Trophoblast cell (in vitro differentiated cells and primary cell): ENCODE results near the gene SCAPER.
A peak's percentile ranks its signal among the peaks of the same experiment; 100 is the strongest.
"Not testable (repeated sequence)": the region's sequence is repeated elsewhere in the genome, so short reads cannot be mapped to it uniquely, and the experiment has no call there.

Experiments used
- DNase-seq, 2 donors: peaks; one replicate each; pipeline ENCODE4 v3.0.0-alpha.2; 2016
- H2AFZ ChIP-seq: 2 replicates; pipeline ENCODE4 v1.6.1; 2013; ENCODE audit warnings: low read length, moderate library complexity, mild to moderate bottlenecking; ENCODE audit not compliant: insufficient read depth, poor library complexity
- H2AK5ac ChIP-seq: 2 replicates; pipeline ENCODE4 v1.6.1; 2013; ENCODE audit warnings: mild to moderate bottlenecking, low read length
- H2BK120ac ChIP-seq: 2 replicates; pipeline ENCODE4 v1.6.1; 2013; ENCODE audit warnings: low read length, mild to moderate bottlenecking, moderate library complexity; ENCODE audit not compliant: insufficient read depth, poor library complexity
- H2BK12ac ChIP-seq: 2 replicates; pipeline ENCODE4 v1.6.1; 2013; ENCODE audit warnings: mild to moderate bottlenecking, low read length, moderate library complexity
- H2BK5ac ChIP-seq: 2 replicates; pipeline ENCODE4 v1.6.1; 2013; ENCODE audit warnings: low read length, low read depth, moderate library complexity, mild to moderate bottlenecking; ENCODE audit not compliant: poor library complexity
- H3K14ac ChIP-seq: 2 replicates; pipeline ENCODE4 v1.6.1; 2013; ENCODE audit warnings: mild to moderate bottlenecking, low read length
- H3K18ac ChIP-seq: 2 replicates; pipeline ENCODE4 v1.6.1; 2013; ENCODE audit warnings: mild to moderate bottlenecking, low read length
- H3K23ac ChIP-seq: 2 replicates; pipeline ENCODE4 v1.6.1; 2013; ENCODE audit warnings: low read length
- H3K27ac ChIP-seq: 2 replicates; pipeline ENCODE4 v1.5.1; 2013; ENCODE audit warnings: low read depth, mild to moderate bottlenecking, inconsistent platforms, low read length, moderate library complexity
- H3K27me3 ChIP-seq: 2 replicates; pipeline ENCODE4 v1.6.1; 2013; ENCODE audit warnings: inconsistent platforms, mild to moderate bottlenecking, low read length, moderate library complexity; ENCODE audit not compliant: insufficient read depth
- H3K36me3 ChIP-seq, 2 experiments: 1 replicate in 1 of 2; 2 replicates in 1 of 2; pipeline ENCODE4 v1.6.1; 2013; ENCODE audit warnings: low read length in 2 of 2, mild to moderate bottlenecking in 2 of 2, moderate library complexity in 1 of 2; ENCODE audit not compliant: insufficient read depth in 2 of 2, control insufficient read depth in 1 of 2
- H3K4ac ChIP-seq: 2 replicates; pipeline ENCODE4 v1.6.1; 2013; ENCODE audit warnings: low read depth, mild to moderate bottlenecking, low read length, moderate library complexity
- H3K4me1 ChIP-seq, 2 experiments: 1 replicate in 1 of 2; 2 replicates in 1 of 2; pipeline ENCODE4 v1.6.1; 2013; ENCODE audit warnings: low read length in 2 of 2, mild to moderate bottlenecking in 2 of 2, moderate library complexity in 1 of 2; ENCODE audit not compliant: insufficient read depth in 2 of 2, control insufficient read depth in 1 of 2
- H3K4me2 ChIP-seq: 2 replicates; pipeline ENCODE4 v1.6.1; 2013; ENCODE audit warnings: inconsistent platforms, mild to moderate bottlenecking, low read length, moderate library complexity
- H3K4me3 ChIP-seq: 2 replicates; pipeline ENCODE4 v1.5.1; 2013; ENCODE audit warnings: mild to moderate bottlenecking, low read depth, low read length, inconsistent platforms
- H3K79me1 ChIP-seq: one replicate; pipeline ENCODE4 v1.6.1; 2013; ENCODE audit warnings: low read length
- H3K79me2 ChIP-seq: 2 replicates; pipeline ENCODE4 v1.6.1; 2013; ENCODE audit warnings: low read length, mild to moderate bottlenecking; ENCODE audit not compliant: control insufficient read depth, insufficient read depth, poor library complexity
- H3K9ac ChIP-seq: 2 replicates; pipeline ENCODE4 v1.6.1; 2013; ENCODE audit warnings: mild to moderate bottlenecking, low read length
- H3K9me3 ChIP-seq: 2 replicates; pipeline ENCODE4 v1.6.1; 2013; ENCODE audit warnings: low read depth, mild to moderate bottlenecking, control low read depth, inconsistent platforms, low read length; ENCODE audit not compliant: insufficient read depth
- H4K12ac ChIP-seq: 2 replicates; pipeline ENCODE4 v1.6.1; 2013; ENCODE audit warnings: low read depth, mild to moderate bottlenecking, low read length, moderate library complexity
- H4K8ac ChIP-seq: 2 replicates; pipeline ENCODE4 v1.6.1; 2013; ENCODE audit warnings: low read depth, mild to moderate bottlenecking, low read length, moderate library complexity
- H4K91ac ChIP-seq: one replicate; pipeline ENCODE4 v1.6.1; 2013; ENCODE audit warnings: low read depth, mild to moderate bottlenecking, low read length, moderate library complexity
- WGBS: extraction: QIAGEN DNeasy Blood & Tissue Kit; methylation state at CpG from one replicate; pipeline ENCODE4 v1.1.7; 2013; ENCODE audit warnings: missing lambda C conversion rate; ENCODE audit not compliant: insufficient read length, insufficient coverage; ENCODE audit errors: extremely low coverage; 5-methylcytosine and 5-hydroxymethylcytosine counted together

Gene SCAPER

DNA sequence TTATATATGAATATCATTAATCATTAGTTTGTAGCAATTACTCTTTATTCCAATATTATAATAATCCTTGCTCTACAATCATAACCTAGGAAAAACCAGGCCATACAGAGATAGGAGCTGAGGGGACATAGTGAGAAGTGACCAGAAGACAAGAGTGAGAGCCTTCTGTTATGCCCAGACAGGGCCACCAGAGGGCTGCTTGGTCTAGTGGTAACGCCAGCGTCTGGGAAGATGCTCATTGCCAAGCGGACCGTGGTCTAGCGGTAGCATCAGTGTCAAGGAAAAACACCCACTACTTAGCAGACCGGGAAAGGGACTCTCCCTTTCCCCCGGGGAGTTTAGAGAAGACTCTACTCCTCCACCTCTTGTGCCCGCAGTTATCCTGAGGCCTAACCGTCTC lies 172.8 kb downstream of the SCAPER start:
- H2AFZ ChIP-seq, H4K12ac ChIP-seq, H3K27me3 ChIP-seq, H3K4me3 ChIP-seq, H3K23ac ChIP-seq, H3K27ac ChIP-seq, H4K8ac ChIP-seq, H3K4me2 ChIP-seq, H3K36me3 ChIP-seq, H3K4ac ChIP-seq, H2AK5ac ChIP-seq, H2BK12ac ChIP-seq, H2BK120ac ChIP-seq, H3K18ac ChIP-seq, H2BK5ac ChIP-seq, H3K14ac ChIP-seq, H3K79me2 ChIP-seq, H3K4me1 ChIP-seq, H3K79me1 ChIP-seq, H3K9me3 ChIP-seq, H4K91ac ChIP-seq, H3K9ac ChIP-seq: not testable (repeated sequence)
- WGBS: no CpG with 5 or more reads among the region's 9 CpGs
- DNase-seq: peak; percentile 30 to 54

DNA sequence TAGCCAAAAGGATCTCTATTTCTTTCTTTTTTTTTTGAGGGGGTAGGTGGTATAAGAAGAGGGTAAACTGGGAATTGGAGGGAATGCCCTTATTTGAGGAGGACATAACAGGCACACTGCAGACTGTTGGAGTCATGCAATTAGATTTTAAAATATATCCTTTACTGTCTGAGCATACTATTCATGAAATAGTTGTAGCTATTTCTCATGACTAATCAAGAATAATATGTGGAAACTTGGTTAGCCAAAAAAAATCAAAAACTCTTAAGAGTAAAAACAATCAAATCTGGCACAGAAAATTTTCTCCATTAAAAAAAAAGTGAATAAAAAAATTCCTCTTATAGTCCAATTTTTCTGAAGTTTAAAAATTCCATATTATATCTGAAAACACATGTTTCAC lies 174.9 kb downstream of the SCAPER start:
- Histone ChIP-seq H2AFZ (no peak overlapping the region), H3K27me3 (no peaks in the 10 kb centered on the region), H3K9me3 (peaks cover 4% of the 10 kb centered on the region), H3K27ac (no peak overlapping the region), H4K12ac (no peak overlapping the region), H2BK120ac (no peak overlapping the region), H2AK5ac (no peak overlapping the region), H2BK12ac (no peak overlapping the region), H3K14ac (no peak overlapping the region), H3K79me1 (no peaks in the 10 kb centered on the region), H3K18ac (no peak overlapping the region), H3K9ac (no peak overlapping the region), H3K4ac (no peak overlapping the region), H3K36me3 (peaks cover 4% of the 10 kb centered on the region in 2 experiments), H3K4me1 (no peaks in the 10 kb centered on the region), H4K8ac (no peak overlapping the region), H3K4me2 (no peak overlapping the region), H2BK5ac (no peak overlapping the region), H3K79me2 (no peaks in the 10 kb centered on the region), H3K4me3 (no peak overlapping the region), H3K23ac (no peak overlapping the region), H4K91ac (no peak overlapping the region)
- DNase-seq: no peak

DNA sequence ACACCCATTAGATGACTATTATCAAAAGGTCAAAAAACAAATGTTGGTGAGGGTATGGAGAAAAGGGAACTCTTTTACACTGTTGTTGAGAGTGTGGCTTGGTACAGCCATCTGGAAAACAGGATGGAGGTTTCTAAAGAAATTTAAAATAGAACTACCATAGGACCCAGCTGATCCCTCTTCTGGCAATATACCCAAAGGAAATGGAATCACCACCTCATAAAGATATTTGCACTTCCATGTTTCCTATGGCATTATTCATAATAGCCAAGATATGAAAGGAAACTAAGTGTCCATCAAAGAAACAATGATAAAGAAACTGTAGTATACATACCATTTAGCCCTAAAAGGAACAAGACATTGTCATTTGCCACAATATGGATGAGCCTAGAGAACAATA lies 186.3 kb downstream of the SCAPER start:
- Histone ChIP-seq H3K4ac (no peak overlapping the region), H3K4me3 (no peak overlapping the region), H2BK12ac (no peak overlapping the region), H2AK5ac (no peak overlapping the region), H4K91ac (no peak overlapping the region), H3K79me2 (no peaks in the 10 kb centered on the region), H3K27me3 (no peaks in the 10 kb centered on the region), H2BK120ac (no peak overlapping the region), H4K8ac (no peak overlapping the region), H3K79me1 (no peaks in the 10 kb centered on the region), H3K14ac (no peak overlapping the region), H3K9me3 (no peaks in the 10 kb centered on the region), H3K9ac (no peak overlapping the region), H2BK5ac (no peak overlapping the region), H2AFZ (no peak overlapping the region), H4K12ac (no peak overlapping the region), H3K4me2 (no peak overlapping the region), H3K23ac (no peak overlapping the region), H3K4me1 (no peaks in the 10 kb centered on the region), H3K27ac (no peak overlapping the region), H3K18ac (no peak overlapping the region), H3K36me3 (no peaks in the 10 kb centered on the region)
- no peak for DNase-seq

DNA sequence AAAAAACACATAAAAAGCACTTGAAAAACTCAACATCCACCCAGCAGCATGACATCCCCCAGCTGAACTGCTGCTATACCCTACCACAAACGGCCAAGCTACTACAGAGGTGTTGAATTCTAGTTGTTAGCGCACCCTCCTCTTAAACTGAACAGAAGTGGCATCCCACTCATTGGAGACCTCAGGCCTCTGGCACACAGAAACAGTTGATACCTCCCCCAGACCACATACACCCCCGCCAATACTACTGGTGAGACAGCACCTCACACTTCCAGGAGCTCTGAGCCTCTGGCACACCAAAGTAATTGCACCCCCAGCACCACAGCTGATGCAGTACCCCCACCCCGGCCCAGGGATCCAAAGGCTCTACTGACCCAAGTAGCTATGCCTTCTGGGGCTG lies 190.2 kb downstream of the SCAPER start:
- Histone ChIP-seq H3K18ac (no peak overlapping the region), H4K8ac (no peak overlapping the region), H3K4me2 (no peak overlapping the region), H3K23ac (no peak overlapping the region), H2BK120ac (no peak overlapping the region), H4K91ac (no peak overlapping the region), H3K79me2 (no peaks in the 10 kb centered on the region), H3K9me3 (no peaks in the 10 kb centered on the region), H3K14ac (no peak overlapping the region), H3K27ac (no peak overlapping the region), H3K27me3 (no peaks in the 10 kb centered on the region), H3K36me3 (no peaks in the 10 kb centered on the region), H2AFZ (no peak overlapping the region), H4K12ac (no peak overlapping the region), H3K4me1 (no peaks in the 10 kb centered on the region), H3K4ac (no peak overlapping the region), H3K4me3 (no peak overlapping the region), H3K79me1 (no peaks in the 10 kb centered on the region), H2AK5ac (no peak overlapping the region), H3K9ac (no peak overlapping the region), H2BK5ac (no peak overlapping the region), H2BK12ac (no peak overlapping the region)
- no CpG with 5 or more reads among the region's 4 CpGs for whole genome bisulfite sequencing
- no peak for DNase-seq

DNA sequence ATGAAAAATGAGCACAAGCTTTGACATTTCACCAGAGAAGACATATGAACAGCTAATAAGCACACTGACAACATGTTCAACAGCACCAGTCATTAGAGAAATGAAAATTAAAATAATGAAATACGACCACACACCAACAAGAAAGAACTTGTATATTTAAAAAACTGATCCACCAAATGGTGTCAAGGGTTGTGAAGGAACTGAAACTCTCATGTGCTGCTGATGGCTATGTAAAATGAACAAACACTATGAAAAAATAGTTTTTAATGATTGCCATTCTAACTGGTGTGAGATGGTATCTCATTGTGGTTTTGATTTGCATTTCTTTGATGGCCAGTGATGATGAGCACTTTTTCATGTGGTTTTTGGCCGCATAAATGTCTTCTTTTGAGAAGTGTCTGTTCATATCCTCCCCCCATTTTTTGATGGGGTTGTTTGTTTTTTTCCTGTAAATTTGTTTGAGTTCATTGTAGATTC lies 193.8 kb downstream of the SCAPER start:
- no peak overlapping the region for H3K23ac ChIP-seq

More for the DNA sequence above, 193.8 kb downstream of the SCAPER start:
- no CpG with 5 or more reads among the region's 2 CpGs for WGBS
- Histone ChIP-seq H3K36me3 (no peaks in the 10 kb centered on the region), H4K91ac (no peak overlapping the region), H2BK120ac (no peak overlapping the region), H4K12ac (no peak overlapping the region), H4K8ac (no peak overlapping the region), H3K27ac (no peak overlapping the region), H2BK12ac (no peak overlapping the region), H2AFZ (no peak overlapping the region), H3K4ac (no peak overlapping the region), H3K4me2 (no peak overlapping the region), H3K4me3 (no peak overlapping the region), H3K14ac (no peak overlapping the region), H3K9me3 (no peaks in the 10 kb centered on the region), H3K79me1 (no peaks in the 10 kb centered on the region), H3K79me2 (no peaks in the 10 kb centered on the region), H3K18ac (no peak overlapping the region), H3K9ac (no peak overlapping the region), H3K4me1 (no peaks in the 10 kb centered on the region), H3K27me3 (no peaks in the 10 kb centered on the region), H2AK5ac (no peak overlapping the region), H2BK5ac (no peak overlapping the region)
- DNase-seq: no peak
